Vagina (tissue), 2 donors: ENCODE measurements around the gene SNX9.

Experiments
- CTCF ChIP-seq, 3 experiments: fragments of 450-650 bp in 2 of 3; fragments of 200-600 bp in 1 of 3; sonication (generic) in 1 of 3; IDR thresholded peaks; one replicate each; pipeline ENCODE4 v1.5.1; 2017 to 2019; ENCODE audit warnings: antibody characterized with exemption in 3 of 3, mild to moderate bottlenecking in 2 of 3, moderate library complexity in 2 of 3
- POLR2A ChIP-seq, 2 donors: fragments of 450-650 bp; IDR thresholded peaks; one replicate each; pipeline ENCODE4 v1.6.1; 2017; ENCODE audit warnings: antibody characterized with exemption in 2 of 2, mild to moderate bottlenecking in 2 of 2, moderate library complexity in 2 of 2
- POLR2AphosphoS5 ChIP-seq, 2 donors: sonication (generic); formaldehyde crosslinking; IDR thresholded peaks; one replicate each; pipeline ENCODE4 v1.9.0; 2017; ENCODE audit warnings: antibody characterized with exemption in 2 of 2, mild to moderate bottlenecking in 2 of 2, low read depth in 1 of 2; ENCODE audit not compliant: insufficient read depth in 1 of 2

- no peak for TF ChIP-seq POLR2A (IDR thresholded peaks at IDR 0.05)
- no peak for TF ChIP-seq CTCF (IDR thresholded peaks at IDR 0.05)
- no peak for TF ChIP-seq POLR2AphosphoS5 (IDR thresholded peaks at IDR 0.05; ENCODE audit: insufficient read depth in 1 of 2, low read depth in 1 of 2)
Observed at GRCh38 chr6:157959451-157960227, 136.6 kb downstream of the SNX9 start.
